HepG2 (cell line): ENCODE results near the gene TNFRSF6B. TPM values are rescaled to one million over a fixed set of nuclear protein-coding genes. Genes with fewer than 3 reads are reported as not detected.

Source experiments
- CCAR2 ChIP-seq: fragments of 200-400 bp; formaldehyde crosslinking; optimal IDR thresholded peaks from 2 replicates; pipeline ENCODE3; 2018; ENCODE audit warnings: low read depth, mild to moderate bottlenecking, low read length, moderate library complexity
- CEBPB ChIP-seq: IDR thresholded peaks from 2 replicates; pipeline ENCODE4 v1.6.1; 2011; ENCODE audit warnings: low read depth, low read length, improper control_type of control experiment, borderline replicate concordance
- CENPBD1 ChIP-seq: sonication (generic); formaldehyde crosslinking; IDR thresholded peaks from 2 replicates; pipeline ENCODE4 v1.8.0; 2022; ENCODE audit warnings: missing genetic modification reagents, low read depth, mild to moderate bottlenecking, borderline replicate concordance
- ELF1 ChIP-seq: sonication (generic); formaldehyde crosslinking; IDR thresholded peaks from 2 replicates; pipeline ENCODE4 v1.4.0; 2020; ENCODE audit warnings: missing genetic modification reagents
- KMT2B ChIP-seq: IDR thresholded peaks from 2 replicates; pipeline ENCODE4 v1.6.1; 2016; ENCODE audit warnings: missing genetic modification reagents, missing compliant biosample characterization
- MTF1 ChIP-seq: sonication (generic); formaldehyde crosslinking; IDR thresholded peaks from 2 replicates; pipeline ENCODE4 v1.5.0; 2020; ENCODE audit warnings: missing genetic modification reagents
- MTF2 ChIP-seq: sonication (generic); formaldehyde crosslinking; IDR thresholded peaks from 2 replicates; pipeline ENCODE4 v1.5.0; 2020; ENCODE audit warnings: missing genetic modification reagents, borderline replicate concordance
- NRL ChIP-seq: sonication (generic); formaldehyde crosslinking; IDR thresholded peaks from 2 replicates; pipeline ENCODE4 v1.5.0; 2020; ENCODE audit warnings: missing genetic modification reagents, mild to moderate bottlenecking, moderate library complexity, borderline replicate concordance
- ZC3H4 ChIP-seq: sonication (generic); formaldehyde crosslinking; IDR thresholded peaks from 2 replicates; pipeline ENCODE4 v1.4.0; 2020; ENCODE audit warnings: missing genetic modification reagents, borderline replicate concordance
- ZNF557 ChIP-seq: sonication (generic); formaldehyde crosslinking; IDR thresholded peaks from 2 replicates; pipeline ENCODE4 v1.4.0; 2020; ENCODE audit warnings: missing genetic modification reagents
- polyA plus RNA-seq, 8 experiments: library from polyadenylated mRNA; depleted of rRNA in 3 of 8; stranded (reverse) in 7 of 8; unstranded in 1 of 8; fragments of >200 nt; fragmentation: Illumina TruSeq in 4 of 8; extraction: Trizol in 4 of 8; gene quantifications; 2 replicates each; pipeline versions ENCODE4 v1.2.1 to v1.2.3, GENCODE V29; 2011 to 2016; ENCODE audit warnings: low read depth in 4 of 8, missing spikeins in 1 of 8, mixed read lengths in 1 of 8; ENCODE audit not compliant: insufficient read depth in 1 of 8
- total RNA-seq, 5 experiments: library from RNA; depleted of rRNA; stranded (reverse); fragments of >200 nt; fragmentation: Illumina TruSeq; extraction: Trizol; gene quantifications; 2 replicates each; pipeline ENCODE4 v1.2.3, GENCODE V29; 2016; ENCODE audit warnings: low read depth in 1 of 5
- TF ChIP-seq, protein P1 (sequence below): fragments of 450-650 bp; IDR thresholded peaks from 2 replicates; pipeline ENCODE4 v1.6.1; 2016
- TF ChIP-seq, protein P2 (sequence below): sonication (generic); formaldehyde crosslinking; IDR thresholded peaks from 2 replicates; pipeline ENCODE4 v1.5.1; 2020; ENCODE audit warnings: mild to moderate bottlenecking, missing genetic modification reagents, moderate library complexity
- TF ChIP-seq, protein P3 (sequence below), 2 experiments: sonication (generic) in 1 of 2; formaldehyde crosslinking in 1 of 2; IDR thresholded peaks; 2 replicates each; pipeline versions ENCODE4 v1.6.1 to v1.9.0; 2014 to 2022; ENCODE audit warnings: antibody characterized with exemption in 1 of 2, borderline replicate concordance in 1 of 2, inconsistent platforms in 1 of 2, low read depth in 1 of 2, missing genetic modification reagents in 1 of 2
- TF ChIP-seq, protein P4 (sequence below): sonication (generic); formaldehyde crosslinking; IDR thresholded peaks from 2 replicates; pipeline ENCODE4 v1.8.0; 2022; ENCODE audit warnings: missing genetic modification reagents, mild to moderate bottlenecking, borderline replicate concordance

TNFRSF6B gene
- total and polyA plus RNA-seq, 2 of the 13 experiments (the other 11 are each of a cell fraction or from before 2014, with no cell fraction given): 0.24 TPM; not detected in 1

DNA sequence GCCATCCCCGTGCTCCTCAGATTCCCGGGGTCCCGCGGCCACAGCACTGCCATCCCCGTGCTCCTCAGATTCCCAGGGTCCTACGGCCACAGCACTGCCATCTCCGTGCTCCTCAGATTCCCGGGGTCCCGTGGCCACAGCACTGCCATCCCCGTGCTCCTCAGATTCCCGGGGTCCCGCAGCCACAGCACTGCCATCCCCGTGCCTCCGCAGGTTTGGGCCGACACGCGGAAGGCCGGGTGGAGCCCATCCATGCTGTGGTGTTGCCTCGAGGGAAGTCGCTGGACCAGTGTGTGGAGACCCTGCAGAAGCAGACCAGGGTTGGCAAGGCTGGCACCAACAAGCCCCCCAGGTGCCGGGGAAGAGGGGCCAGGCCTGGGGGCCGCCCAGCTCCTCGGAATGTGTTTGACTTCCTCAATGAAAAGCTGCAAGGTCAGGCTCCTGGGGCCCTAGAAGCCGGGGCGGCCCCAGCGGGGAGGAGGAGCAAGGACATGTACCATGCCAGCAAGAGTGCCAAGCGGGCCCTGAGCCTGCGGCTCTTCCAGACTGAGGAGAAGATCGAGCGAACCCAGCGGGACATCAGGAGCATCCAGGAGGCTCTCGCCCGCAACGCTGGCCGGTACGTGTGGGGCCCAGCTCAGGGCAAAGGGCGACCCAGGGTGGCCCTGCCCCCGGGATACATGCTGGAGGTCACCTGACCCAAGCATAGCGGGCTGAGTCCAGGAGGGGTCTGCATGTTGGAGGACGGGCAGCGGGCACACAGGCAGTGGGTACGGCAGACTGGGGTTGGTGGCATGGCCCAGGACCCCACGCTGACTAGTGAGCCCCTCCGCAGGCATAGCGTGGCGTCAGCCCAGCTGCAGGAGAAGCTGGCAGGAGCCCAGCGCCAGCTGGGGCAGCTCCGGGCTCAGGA, 38.8 kb downstream of the TNFRSF6B start (continued):
- TF ChIP-seq, protein P1, sequence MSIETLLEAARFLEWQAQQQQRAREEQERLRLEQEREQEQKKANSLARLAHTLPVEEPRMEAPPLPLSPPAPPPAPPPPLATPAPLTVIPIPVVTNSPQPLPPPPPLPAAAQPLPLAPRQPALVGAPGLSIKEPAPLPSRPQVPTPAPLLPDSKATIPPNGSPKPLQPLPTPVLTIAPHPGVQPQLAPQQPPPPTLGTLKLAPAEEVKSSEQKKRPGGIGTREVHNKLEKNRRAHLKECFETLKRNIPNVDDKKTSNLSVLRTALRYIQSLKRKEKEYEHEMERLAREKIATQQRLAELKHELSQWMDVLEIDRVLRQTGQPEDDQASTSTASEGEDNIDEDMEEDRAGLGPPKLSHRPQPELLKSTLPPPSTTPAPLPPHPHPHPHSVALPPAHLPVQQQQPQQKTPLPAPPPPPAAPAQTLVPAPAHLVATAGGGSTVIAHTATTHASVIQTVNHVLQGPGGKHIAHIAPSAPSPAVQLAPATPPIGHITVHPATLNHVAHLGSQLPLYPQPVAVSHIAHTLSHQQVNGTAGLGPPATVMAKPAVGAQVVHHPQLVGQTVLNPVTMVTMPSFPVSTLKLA: no peak
- TF ChIP-seq NRL: no peak
- TF ChIP-seq, protein P2, sequence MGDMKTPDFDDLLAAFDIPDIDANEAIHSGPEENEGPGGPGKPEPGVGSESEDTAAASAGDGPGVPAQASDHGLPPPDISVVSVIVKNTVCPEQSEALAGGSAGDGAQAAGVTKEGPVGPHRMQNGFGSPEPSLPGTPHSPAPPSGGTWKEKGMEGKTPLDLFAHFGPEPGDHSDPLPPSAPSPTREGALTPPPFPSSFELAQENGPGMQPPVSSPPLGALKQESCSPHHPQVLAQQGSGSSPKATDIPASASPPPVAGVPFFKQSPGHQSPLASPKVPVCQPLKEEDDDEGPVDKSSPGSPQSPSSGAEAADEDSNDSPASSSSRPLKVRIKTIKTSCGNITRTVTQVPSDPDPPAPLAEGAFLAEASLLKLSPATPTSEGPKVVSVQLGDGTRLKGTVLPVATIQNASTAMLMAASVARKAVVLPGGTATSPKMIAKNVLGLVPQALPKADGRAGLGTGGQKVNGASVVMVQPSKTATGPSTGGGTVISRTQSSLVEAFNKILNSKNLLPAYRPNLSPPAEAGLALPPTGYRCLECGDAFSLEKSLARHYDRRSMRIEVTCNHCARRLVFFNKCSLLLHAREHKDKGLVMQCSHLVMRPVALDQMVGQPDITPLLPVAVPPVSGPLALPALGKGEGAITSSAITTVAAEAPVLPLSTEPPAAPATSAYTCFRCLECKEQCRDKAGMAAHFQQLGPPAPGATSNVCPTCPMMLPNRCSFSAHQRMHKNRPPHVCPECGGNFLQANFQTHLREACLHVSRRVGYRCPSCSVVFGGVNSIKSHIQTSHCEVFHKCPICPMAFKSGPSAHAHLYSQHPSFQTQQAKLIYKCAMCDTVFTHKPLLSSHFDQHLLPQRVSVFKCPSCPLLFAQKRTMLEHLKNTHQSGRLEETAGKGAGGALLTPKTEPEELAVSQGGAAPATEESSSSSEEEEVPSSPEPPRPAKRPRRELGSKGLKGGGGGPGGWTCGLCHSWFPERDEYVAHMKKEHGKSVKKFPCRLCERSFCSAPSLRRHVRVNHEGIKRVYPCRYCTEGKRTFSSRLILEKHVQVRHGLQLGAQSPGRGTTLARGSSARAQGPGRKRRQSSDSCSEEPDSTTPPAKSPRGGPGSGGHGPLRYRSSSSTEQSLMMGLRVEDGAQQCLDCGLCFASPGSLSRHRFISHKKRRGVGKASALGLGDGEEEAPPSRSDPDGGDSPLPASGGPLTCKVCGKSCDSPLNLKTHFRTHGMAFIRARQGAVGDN: peak; percentile 45
- no peak for TF ChIP-seq KMT2B (CRISPR knock-in tag)
- no peak for TF ChIP-seq ZC3H4
- TF ChIP-seq MTF2 (CRISPR knock-in tag): no peak
- no peak for TF ChIP-seq ELF1 (CRISPR knock-in tag)
- TF ChIP-seq, protein P3, sequence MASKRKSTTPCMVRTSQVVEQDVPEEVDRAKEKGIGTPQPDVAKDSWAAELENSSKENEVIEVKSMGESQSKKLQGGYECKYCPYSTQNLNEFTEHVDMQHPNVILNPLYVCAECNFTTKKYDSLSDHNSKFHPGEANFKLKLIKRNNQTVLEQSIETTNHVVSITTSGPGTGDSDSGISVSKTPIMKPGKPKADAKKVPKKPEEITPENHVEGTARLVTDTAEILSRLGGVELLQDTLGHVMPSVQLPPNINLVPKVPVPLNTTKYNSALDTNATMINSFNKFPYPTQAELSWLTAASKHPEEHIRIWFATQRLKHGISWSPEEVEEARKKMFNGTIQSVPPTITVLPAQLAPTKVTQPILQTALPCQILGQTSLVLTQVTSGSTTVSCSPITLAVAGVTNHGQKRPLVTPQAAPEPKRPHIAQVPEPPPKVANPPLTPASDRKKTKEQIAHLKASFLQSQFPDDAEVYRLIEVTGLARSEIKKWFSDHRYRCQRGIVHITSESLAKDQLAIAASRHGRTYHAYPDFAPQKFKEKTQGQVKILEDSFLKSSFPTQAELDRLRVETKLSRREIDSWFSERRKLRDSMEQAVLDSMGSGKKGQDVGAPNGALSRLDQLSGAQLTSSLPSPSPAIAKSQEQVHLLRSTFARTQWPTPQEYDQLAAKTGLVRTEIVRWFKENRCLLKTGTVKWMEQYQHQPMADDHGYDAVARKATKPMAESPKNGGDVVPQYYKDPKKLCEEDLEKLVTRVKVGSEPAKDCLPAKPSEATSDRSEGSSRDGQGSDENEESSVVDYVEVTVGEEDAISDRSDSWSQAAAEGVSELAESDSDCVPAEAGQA (IDR thresholded peaks at IDR 0.05; ENCODE audit: low read depth): no peak
- TF ChIP-seq, protein P3 (CRISPR knock-in tag; IDR thresholded peaks at IDR 0.05; ENCODE audit: borderline replicate concordance): no peak
- no peak for TF ChIP-seq ZNF557
- no peak for TF ChIP-seq MTF1 (CRISPR knock-in tag)
- TF ChIP-seq CENPBD1: no peak
- TF ChIP-seq, protein P4, sequence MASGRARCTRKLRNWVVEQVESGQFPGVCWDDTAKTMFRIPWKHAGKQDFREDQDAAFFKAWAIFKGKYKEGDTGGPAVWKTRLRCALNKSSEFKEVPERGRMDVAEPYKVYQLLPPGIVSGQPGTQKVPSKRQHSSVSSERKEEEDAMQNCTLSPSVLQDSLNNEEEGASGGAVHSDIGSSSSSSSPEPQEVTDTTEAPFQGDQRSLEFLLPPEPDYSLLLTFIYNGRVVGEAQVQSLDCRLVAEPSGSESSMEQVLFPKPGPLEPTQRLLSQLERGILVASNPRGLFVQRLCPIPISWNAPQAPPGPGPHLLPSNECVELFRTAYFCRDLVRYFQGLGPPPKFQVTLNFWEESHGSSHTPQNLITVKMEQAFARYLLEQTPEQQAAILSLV (CRISPR knock-in tag): no peak
- no peak for TF ChIP-seq CEBPB
- TF ChIP-seq CCAR2: no peak
